Measurements from ENCODE around the gene TRH.

TRH gene

DNA sequence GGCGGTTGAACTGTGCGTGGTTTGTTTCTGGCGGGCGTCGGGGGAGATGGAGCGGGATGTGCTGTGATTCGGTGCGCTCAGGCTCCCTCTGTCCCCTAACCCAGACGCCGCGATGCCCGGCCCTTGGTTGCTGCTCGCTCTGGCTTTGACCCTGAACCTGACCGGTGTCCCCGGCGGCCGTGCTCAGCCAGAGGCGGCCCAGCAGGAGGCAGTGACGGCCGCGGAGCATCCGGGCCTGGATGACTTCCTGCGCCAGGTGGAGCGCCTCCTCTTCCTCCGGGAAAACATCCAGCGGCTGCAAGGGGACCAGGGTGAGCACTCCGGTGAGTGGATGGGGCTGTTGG lies 1.2 kb downstream of the TRH start:
- no peak overlapping the region for H3K27ac Mint-ChIP-seq
- peak overlapping the region; percentile 78 for H3K4me3 Mint-ChIP-seq
- peaks cover 38% of the 10 kb centered on the region for H3K4me1 Mint-ChIP-seq
- no peaks in the 10 kb centered on the region for H3K36me3 Mint-ChIP-seq (ENCODE audit: low read depth)
- no peaks in the 10 kb centered on the region for H3K9me3 Mint-ChIP-seq
- peaks cover 85% of the 10 kb centered on the region for H3K27me3 Mint-ChIP-seq (ENCODE audit: low read depth, poor library complexity)
- DNase-seq, result peak; percentile 61
- no peak for TF ChIP-seq CTCF (IDR thresholded peaks at IDR 0.05)

DNA sequence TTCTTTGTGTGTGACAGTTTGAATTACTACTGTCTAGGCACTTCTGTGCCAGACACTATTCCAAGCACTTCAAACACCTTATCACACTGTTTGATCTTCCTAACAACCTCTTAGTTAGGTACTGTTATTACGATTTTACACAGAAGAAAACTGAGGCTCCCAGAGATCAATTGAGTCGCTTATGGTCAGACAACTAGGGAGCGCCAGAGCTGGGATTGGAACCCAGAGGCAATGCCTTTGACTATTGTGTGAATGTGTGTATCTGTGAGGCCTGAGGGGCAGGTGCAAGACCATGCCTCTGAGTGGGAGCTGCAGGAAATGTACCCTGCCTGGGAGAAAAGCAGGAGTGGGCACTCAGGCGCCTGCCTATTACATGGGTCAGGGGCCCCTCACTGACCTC lies 1.8 kb downstream of the TRH start:
- no peak for DNase-seq
- no peak for TF ChIP-seq CTCF (IDR thresholded peaks at IDR 0.05)
- Mint-ChIP-seq H3K27me3 (ENCODE audit: low read depth, poor library complexity) (peaks cover 92% of the 10 kb centered on the region), H3K27ac (no peak overlapping the region), H3K36me3 (ENCODE audit: low read depth) (no peaks in the 10 kb centered on the region), H3K4me1 (peaks cover 32% of the 10 kb centered on the region), H3K4me3 (peak overlapping the region; percentile 78), H3K9me3 (no peaks in the 10 kb centered on the region)

DNA sequence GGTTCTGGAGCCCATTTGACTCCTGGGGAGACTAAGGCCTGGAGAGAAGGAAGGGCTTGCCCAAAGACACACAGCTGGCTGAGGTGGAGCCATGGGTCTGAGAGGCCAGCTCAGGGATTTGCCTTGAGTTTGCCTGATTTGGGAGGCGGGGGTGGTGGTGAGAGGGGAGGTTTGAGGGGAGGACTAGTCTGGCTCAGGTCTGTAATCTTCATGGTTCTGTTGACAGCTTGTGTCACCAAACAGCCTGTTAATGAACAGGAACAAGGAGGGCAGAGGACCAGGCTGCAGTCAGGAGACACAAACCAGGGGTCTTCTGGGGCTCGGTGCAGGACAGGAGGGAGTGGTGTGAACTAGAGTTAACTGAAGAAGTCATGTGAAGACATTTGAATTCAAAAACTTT lies 3.6 kb downstream of the TRH start:
- Mint-ChIP-seq H3K27ac (no peak overlapping the region), H3K4me3 (no peak overlapping the region)

DNA sequence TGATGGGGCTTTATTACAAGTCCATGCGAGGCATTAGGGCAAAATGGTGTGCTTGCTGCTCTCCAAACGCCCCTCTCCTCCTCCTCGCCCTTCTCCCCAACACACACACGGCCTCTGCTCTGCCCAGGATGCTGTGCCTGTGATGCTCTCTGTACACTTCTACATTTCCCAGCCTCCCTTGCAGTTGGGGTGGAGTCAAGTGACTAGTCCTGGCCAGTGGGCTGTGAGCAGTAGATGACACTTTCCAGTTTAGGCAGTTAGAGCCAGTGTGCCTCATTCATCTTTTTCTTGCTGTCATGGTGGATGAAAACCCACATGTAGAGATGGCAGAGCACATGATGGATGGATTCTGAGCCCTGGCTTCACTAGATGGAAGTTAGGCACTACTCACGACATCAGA lies 5.4 kb downstream of the TRH start:
- H3K9me3 Mint-ChIP-seq, result no peaks in the 10 kb centered on the region
- H3K27me3 Mint-ChIP-seq (ENCODE audit: low read depth, poor library complexity), result peaks cover 89% of the 10 kb centered on the region
- no peaks in the 10 kb centered on the region for H3K36me3 Mint-ChIP-seq (ENCODE audit: low read depth)

More for the DNA sequence above, 3.6 kb downstream of the TRH start:
- no peaks in the 10 kb centered on the region for H3K9me3 Mint-ChIP-seq
- no peak for TF ChIP-seq CTCF (IDR thresholded peaks at IDR 0.05)
- DNase-seq, result no peak
- no peaks in the 10 kb centered on the region for H3K36me3 Mint-ChIP-seq (ENCODE audit: low read depth)
- H3K27me3 Mint-ChIP-seq (ENCODE audit: low read depth, poor library complexity), result peaks cover 100% of the 10 kb centered on the region
- H3K4me1 Mint-ChIP-seq, result peaks cover 22% of the 10 kb centered on the region

DNA sequence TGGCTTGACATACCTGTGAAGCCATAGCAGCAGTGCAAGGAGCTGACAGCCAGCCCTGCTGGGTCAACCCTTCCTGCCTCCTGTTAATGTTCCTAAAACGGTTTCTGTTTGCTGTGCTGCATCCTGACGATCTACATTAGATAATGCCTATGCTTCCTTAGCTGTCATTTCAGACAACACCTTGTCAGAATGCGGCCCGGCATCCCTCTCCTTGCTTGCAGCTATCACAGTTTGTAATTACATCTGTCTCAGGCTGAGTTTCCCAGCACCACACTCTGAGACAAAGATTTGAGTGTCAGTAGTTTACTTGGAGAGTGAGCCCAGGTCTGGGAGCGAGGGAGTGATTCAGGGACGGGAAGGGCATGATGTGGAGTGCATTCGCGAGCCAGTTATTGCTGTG lies 9.0 kb downstream of the TRH start:
- Mint-ChIP-seq H3K9me3 (no peaks in the 10 kb centered on the region), H3K27ac (no peak overlapping the region), H3K4me1 (peaks cover 7% of the 10 kb centered on the region), H3K27me3 (ENCODE audit: low read depth, poor library complexity) (peaks cover 70% of the 10 kb centered on the region), H3K4me3 (no peak overlapping the region), H3K36me3 (ENCODE audit: low read depth) (no peaks in the 10 kb centered on the region)
- DNase-seq, result no peak
- no peak for TF ChIP-seq CTCF (IDR thresholded peaks at IDR 0.05)

More for the DNA sequence above, 5.4 kb downstream of the TRH start:
- H3K27ac Mint-ChIP-seq, result no peak overlapping the region
- H3K4me1 Mint-ChIP-seq, result peaks cover 16% of the 10 kb centered on the region
- no peak overlapping the region for H3K4me3 Mint-ChIP-seq
- no peak for DNase-seq
- no peak for TF ChIP-seq CTCF (IDR thresholded peaks at IDR 0.05)

- Mint-ChIP-seq H3K27ac (no peak overlapping the region), H3K27me3 (ENCODE audit: low read depth, poor library complexity) (peaks cover 65% of the 10 kb centered on the region), H3K4me3 (no peak overlapping the region), H3K36me3 (ENCODE audit: low read depth) (no peaks in the 10 kb centered on the region), H3K9me3 (no peaks in the 10 kb centered on the region), H3K4me1 (peaks cover 13% of the 10 kb centered on the region)
- no peak for DNase-seq
- no peak for TF ChIP-seq CTCF (IDR thresholded peaks at IDR 0.05)
Measured at GRCh38 chr3:129984125-129984524, 9.6 kb downstream of the TRH start.
